LNCAP (cell line): ENCODE data around the gene CRYBA4.

Experiments used
- TF ChIP-seq, protein P1 (sequence below): fragments of 450-650 bp; IDR thresholded peaks from 2 replicates; pipeline ENCODE4 v1.5.1; 2017; ENCODE audit warnings: mild to moderate bottlenecking

The CRYBA4 gene

DNA sequence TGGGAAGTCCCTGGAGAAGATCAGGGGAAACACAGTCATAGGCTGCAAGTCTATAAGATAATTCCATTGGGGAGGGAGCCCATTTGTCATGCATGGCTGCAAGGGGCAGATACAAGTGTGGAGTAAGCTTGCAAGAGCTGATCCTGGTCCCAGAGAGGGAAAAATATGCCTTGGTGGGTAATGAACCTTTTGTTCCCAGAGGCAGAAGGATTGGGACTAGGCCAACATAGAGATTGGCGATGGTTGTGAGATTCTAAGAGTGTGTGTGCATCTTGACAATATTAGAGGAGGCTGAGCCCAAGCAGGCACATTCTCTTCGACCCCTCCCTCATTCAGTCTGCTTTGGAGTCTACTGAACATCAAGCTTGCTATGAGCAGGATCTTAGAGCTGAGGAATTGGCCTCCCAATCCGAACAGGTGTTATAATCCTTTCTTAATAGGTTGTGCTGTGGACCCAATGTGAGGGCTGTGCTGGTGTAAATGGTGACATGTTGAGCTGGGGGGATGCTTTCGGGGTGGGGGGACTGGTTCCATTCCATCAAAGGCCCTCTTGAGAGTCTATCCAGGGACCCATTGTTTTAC, 54.0 kb downstream of the CRYBA4 start:
- TF ChIP-seq, protein P1, sequence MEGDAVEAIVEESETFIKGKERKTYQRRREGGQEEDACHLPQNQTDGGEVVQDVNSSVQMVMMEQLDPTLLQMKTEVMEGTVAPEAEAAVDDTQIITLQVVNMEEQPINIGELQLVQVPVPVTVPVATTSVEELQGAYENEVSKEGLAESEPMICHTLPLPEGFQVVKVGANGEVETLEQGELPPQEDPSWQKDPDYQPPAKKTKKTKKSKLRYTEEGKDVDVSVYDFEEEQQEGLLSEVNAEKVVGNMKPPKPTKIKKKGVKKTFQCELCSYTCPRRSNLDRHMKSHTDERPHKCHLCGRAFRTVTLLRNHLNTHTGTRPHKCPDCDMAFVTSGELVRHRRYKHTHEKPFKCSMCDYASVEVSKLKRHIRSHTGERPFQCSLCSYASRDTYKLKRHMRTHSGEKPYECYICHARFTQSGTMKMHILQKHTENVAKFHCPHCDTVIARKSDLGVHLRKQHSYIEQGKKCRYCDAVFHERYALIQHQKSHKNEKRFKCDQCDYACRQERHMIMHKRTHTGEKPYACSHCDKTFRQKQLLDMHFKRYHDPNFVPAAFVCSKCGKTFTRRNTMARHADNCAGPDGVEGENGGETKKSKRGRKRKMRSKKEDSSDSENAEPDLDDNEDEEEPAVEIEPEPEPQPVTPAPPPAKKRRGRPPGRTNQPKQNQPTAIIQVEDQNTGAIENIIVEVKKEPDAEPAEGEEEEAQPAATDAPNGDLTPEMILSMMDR = no peak

DNA sequence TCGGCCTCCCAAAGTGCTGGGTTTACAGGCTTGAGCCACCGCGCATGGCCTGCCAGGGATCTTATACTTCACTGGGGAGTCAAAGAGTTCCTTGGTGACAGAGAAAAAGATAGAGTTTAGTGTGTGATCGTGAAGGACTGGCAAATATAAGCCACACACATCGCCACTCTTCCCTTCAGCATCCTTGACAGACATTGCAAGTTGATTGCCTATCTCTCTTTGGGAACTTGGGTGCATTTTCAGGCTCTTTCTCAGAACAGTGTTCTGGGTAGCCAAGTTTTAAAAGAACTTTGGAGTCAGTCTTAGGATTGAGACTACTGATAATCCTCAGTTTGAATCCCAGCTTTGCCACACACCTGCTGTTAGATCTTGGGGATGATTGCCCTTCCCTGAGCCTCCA, 55.5 kb downstream of the CRYBA4 start:
- TF ChIP-seq, protein P1 = no peak

DNA sequence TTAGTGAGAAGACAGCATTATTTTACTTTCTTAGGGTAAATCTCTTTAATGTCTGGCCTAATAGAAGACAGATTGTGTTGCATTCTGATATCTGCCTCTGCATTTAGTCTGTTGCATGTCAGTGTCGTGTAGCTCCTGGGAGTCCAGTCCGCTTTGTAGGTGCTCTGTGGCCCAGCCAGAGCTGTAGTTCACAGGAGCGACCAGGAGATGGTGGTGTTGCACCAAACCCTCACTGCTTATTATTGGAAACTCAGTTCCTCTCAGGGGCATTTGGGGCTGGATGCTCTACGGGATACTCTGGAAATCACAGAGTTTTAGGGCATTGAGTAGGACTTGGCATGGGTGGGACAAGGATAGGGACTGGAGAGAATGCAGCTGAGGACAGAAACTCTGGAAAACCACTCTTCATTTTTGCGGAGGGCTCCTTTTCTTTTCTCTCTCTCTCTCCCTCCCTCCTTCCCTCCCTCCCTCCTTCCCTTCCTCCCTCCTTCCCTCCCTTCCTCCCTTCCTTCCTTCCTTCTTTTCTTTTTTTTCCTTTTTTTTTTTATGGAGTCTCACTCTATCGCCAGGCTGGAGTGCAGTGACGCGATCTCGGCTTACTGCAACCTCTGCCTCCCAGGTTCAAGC, 57.4 kb downstream of the CRYBA4 start:
- TF ChIP-seq, protein P1 = peak; percentile 93
